NOMO-1 treated with DMSO at 0.1 percent for 48 hours (cell line): ENCODE results near the gene KCNQ4.

Experiments
- DNase-seq: peaks from one replicate; lab custom pipeline; 2025; ENCODE audit not compliant: unreplicated experiment; lab: John Stamatoyannopoulos, UW

The KCNQ4 gene

DNA sequence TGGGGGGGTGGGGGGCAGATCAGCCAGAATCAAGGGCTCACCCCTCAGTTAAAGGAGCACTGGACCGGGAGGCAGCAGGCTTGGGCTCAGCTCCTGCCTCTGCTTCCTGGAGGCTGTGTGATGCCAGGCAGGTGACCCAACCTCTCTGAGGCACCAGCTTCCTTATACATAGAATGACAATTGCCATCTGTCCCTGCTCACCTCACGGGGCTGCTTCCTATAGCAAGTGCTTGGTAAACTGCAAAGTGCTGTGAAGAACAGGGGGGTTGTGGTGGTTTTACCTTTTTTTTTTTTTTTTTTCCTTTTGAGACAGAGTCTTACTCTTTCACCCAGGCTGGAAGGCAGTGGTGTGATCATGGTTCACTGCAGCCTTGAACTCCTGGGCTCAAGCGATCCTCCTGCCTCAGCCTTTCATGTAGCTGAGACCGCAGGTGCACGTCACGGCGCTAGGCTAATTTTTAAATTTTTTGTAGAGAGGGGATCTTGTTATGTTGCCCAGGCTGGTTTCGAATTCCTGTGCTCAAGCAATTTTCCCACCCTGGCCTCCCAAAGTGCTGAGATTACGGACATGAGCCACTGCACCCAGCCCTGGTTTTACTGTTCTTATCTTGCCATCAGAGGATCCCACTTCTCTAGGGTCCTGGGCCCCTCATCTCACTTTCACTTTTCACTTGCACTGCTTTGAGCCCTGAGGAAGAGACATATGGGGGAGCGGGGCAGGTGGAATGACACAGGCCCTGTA, 11.6 kb downstream of the KCNQ4 start:
- no peak for DNase-seq

GRCh38 chr1:40795811-40796586, 12.4 kb downstream of the KCNQ4 start:
- DNase-seq: no peak

DNA sequence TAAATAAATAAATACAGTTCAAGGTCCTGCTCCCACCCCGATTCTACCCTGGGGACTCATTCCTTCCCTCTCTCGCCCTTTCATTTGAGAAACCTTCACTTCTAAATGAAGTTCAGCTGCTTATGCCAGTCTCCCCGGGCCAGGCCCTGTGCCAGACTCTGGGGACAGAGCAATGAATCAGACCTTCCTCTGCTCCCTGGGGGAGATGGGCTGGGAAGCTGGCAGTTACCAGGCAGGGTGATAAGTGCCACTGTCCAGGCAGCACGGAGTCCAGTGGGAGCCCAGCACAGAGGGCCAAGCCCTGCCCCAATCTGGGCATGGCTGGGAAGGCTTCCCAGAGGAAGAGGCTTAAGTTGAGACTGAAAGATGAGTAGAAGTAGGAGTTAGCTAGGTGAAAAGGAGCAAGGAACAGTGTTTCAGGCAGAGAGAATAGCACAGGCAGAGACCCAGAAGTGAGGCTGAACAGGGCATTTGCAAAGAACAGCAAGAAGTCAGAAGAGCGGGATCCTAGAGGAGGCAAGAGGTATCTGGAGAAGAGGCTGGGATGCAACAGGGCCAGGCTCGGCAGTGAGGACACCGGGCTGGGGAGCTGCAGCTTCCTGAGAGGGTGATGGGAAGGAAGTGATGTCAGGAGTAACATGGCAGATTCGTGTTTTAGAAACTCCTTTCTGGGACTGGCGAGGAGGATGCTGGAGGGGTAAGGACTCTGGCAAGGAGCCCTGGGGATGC, 13.5 kb downstream of the KCNQ4 start:
- no peak for DNase-seq

GRCh38 chr1:40797668-40798010, 14.1 kb downstream of the KCNQ4 start:
- no peak for DNase-seq

DNA sequence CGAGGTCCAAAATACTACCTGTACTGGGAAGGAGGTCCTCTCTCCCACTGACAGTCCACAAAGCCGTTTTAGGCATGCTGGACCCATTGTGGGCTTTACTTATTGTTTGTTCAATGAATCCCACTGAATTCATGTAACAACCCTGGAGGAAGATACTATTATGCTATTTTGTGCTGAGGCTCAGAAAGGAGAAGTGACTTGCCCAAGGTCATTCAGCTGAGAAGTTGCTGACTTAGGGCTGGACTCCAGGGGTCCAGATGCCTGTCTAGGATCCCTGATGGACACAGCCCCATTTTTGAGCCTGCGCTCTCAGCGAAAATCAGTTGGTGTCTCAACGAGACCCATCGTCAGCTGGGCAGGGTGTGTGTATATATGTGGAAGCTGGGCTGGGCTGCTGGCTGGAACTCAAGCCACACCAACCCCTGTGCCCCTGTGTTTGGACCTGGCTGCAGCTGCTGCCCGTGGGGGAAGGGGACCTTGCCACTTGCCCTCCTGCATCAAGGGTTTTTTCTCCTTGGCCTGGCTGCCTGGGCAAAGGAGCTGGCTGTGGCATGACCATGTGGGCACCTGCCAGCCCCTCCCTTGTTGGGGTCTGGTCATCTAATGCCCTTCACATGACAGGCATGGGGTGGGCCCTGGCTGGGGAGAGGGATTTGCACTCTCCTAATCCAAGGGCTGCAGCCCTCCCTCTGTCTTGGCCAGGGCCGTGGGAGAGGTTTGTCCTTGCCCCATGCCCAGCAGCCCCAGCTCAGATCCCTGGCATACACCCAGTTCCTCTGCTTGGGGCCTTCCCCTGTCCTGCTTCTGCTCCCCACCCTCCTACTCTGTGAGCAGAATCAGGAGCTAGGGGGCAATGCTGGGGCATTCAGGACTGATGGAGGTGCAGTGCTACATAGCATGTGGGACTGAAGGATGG, 15.0 kb downstream of the KCNQ4 start:
- no peak for DNase-seq

- no peak for DNase-seq
These were observed 15.8 kb downstream of the KCNQ4 start for GRCh38 chr1:40799351-40799867.

- DNase-seq: no peak
These were observed 18.1 kb downstream of the KCNQ4 start for GRCh38 chr1:40801742-40802077.

GRCh38 chr1:40802078-40802741, 18.6 kb downstream of the KCNQ4 start:
- peak; percentile 76 for DNase-seq

GRCh38 chr1:40802742-40803113, 19.1 kb downstream of the KCNQ4 start:
- peak; percentile 22 for DNase-seq

DNA sequence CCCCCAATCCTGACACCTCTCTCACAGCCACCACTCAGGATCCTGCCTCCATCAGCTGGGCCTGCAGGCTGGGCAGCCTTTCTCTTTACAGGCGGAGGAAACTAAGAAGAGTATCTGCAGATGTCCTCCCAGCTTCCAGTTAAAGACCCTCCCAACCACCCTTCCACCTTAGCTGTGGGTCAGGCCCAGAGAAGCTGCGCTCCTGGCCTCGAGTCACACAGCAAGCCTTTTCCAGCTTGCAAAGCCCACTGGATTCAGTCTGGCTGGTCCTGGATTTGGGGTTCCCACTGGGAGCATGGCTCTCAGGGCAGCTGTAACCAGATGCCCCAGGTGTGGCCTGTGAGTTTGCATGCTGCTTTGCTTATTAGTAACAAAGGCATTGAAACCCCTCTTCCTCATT, 19.9 kb downstream of the KCNQ4 start:
- no peak for DNase-seq

- DNase-seq: no peak
These were observed 20.3 kb downstream of the KCNQ4 start for GRCh38 chr1:40803902-40804301.

GRCh38 chr1:40806240-40806639, 22.7 kb downstream of the KCNQ4 start:
- DNase-seq: no peak

DNA sequence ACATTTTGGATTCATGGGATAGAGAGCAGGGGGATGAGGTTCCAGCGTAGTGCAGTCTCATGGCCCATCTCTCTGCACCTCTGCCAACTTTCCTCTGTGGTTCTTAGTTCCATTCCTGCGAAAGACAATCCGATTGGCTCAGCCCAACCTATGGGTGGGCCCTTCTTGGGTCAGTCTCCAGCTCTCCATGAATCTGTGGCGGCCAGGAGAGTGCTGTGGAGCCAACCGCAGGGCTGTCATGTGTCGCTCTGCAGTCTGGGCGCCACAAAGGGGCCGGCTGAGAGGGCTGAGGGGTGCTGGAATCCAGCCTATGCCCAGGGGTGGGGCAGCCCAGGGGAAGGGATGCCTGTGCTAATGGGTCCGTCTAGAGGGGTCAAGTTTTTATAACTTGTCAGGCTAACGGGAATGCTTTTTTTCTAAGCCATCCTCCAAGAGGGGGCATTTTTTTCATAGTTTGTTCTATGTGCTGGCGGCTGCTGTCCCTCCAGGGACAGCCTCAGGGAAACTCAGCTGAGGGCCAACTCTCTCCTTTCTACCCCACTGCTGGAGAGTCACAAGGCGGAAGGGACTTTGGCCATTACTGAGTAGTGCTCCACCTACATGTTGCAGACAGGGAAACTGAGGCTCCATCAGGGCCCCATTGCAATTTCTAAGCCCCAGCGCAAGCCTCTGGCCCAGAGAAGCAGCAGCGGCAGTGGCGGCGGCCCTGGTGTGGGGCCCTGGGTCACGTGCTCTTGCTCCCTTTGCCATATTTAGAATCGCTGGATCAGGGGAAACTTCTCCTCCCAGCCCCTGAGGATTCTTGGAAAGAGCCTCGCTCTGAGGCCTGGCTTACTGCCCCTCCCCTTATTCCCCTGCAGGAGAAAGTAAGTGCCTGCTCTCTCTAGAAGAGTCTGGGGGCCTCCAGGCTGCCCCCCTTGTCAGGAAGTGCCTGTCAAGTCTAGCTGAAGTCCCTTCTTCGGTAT, 23.4 kb downstream of the KCNQ4 start:
- no peak for DNase-seq

DNA sequence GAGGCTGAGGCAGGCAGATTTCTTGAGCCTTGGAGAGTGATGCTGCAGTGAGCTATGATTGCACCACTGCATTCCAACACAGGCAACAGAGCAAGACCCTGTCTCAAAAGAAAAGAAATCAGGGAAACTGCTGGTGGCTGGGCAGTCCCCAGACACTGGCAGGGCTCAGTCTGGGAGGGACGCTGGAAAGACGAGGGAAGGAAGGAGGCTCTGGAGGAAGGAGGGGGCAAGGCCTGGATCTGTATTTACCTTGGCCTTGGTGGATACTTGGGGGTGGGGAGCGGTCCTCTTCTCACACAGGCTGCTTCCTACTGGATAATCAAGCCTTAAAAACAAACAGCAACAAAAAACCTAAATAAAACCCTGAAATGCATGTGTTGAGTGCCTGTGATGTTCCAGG, 24.4 kb downstream of the KCNQ4 start:
- no peak for DNase-seq

DNA sequence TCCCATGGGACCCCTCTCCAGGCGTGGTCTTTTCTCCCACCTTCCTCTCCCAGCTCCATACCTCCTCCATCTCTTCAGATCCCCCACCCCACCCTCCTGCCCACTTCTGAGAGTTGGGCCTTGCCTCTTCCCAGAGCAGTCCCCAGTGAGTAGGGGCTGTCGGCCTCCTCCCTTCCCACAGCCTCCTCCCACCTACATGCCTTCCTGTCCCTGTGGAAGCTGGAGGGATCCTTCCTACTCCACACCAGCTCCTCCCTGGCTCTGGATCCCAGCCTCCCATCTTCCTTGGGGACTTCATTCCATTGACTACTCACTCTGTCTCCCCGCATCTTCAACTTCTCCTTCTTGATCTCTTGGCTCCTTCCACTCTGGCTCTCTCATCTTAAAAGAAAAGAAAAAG, 24.9 kb downstream of the KCNQ4 start:
- DNase-seq: no peak

GRCh38 chr1:40808909-40809308, 25.3 kb downstream of the KCNQ4 start:
- no peak for DNase-seq

DNA sequence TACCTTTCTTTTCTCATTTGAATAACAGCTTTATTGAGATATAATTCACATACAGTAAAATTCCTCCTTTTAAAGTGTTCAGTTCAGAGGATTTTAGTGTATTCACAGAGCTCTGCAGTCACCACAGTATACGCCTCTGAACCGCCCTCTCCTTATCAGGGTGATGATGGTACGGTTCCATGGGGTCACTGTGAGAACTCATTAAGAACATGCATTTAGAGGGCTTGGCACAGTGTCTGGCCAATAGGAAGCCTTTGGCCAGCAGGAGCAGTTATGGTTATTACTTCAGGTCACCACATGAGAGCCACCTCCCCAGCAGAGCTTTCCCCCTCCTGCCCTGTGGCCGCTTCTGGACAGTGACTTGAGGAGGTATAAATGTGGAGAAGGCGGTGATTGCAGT, 27.3 kb downstream of the KCNQ4 start:
- DNase-seq: no peak

- DNase-seq: no peak
These were observed 31.8 kb downstream of the KCNQ4 start for GRCh38 chr1:40815420-40815819.

GRCh38 chr1:40817791-40818263, 34.2 kb downstream of the KCNQ4 start:
- DNase-seq: no peak
